Activated naive CD8-positive, alpha-beta T cell treated with anti-CD3 and anti-CD28 coated beads, Interleukin-2, amount 10 ng/mL, durations not matched to agents 7 days and 5 days (primary cell): ENCODE data around the gene TUBA3D. TPM values are rescaled to one million over a fixed set of nuclear protein-coding genes. Genes with fewer than 3 reads are reported as not detected.
A peak's percentile ranks its signal among the peaks of the same experiment; 100 is the strongest.
"Not testable (repeated sequence)": the region's sequence is repeated elsewhere in the genome, so short reads cannot be mapped to it uniquely, and the experiment has no call there.

ENCODE experiments used
- ATAC-seq: fragments of 150-1000 bp; cut with Tn5 transposase; one replicate; pipeline ENCODE4 v1.10.0; 2021; ENCODE audit warnings: low read depth, moderate library complexity
- POLR2A ChIA-PET: fragments of 350-600 bp; sonication (Branson Sonifier 250); formaldehyde crosslinking; loops from one replicate; lab custom pipeline; 2021; ENCODE audit warnings: antibody characterized with exemption; lab: Charles Lee
- DNase-seq: peaks from one replicate; pipeline ENCODE4 v3.0.0; 2021
- H3K27ac Mint-ChIP-seq: one replicate; pipeline ENCODE4 v1.8.0; 2022; ENCODE audit warnings: mild to moderate bottlenecking, mixed read lengths
- H3K27me3 Mint-ChIP-seq: one replicate; pipeline ENCODE4 v1.8.0; 2022; ENCODE audit warnings: mild to moderate bottlenecking, moderate library complexity, mixed read lengths
- H3K36me3 Mint-ChIP-seq: one replicate; pipeline ENCODE4 v1.8.0; 2021; ENCODE audit warnings: mild to moderate bottlenecking, mixed read lengths
- H3K4me1 Mint-ChIP-seq: one replicate; pipeline ENCODE4 v1.8.0; 2021; ENCODE audit warnings: mixed read lengths
- H3K4me3 Mint-ChIP-seq: one replicate; pipeline ENCODE4 v1.8.0; 2022; ENCODE audit warnings: mild to moderate bottlenecking, moderate library complexity, mixed read lengths
- H3K9me3 Mint-ChIP-seq: one replicate; pipeline ENCODE4 v1.8.0; 2021; ENCODE audit warnings: mixed read lengths
- total RNA-seq, 2 experiments: library from RNA; stranded (reverse); gene quantifications; one replicate each; pipeline ENCODE4 v1.2.3, GENCODE V29; 2021

The TUBA3D gene
- total RNA-seq, 2 experiments from 2014 or later, result not detected

DNA sequence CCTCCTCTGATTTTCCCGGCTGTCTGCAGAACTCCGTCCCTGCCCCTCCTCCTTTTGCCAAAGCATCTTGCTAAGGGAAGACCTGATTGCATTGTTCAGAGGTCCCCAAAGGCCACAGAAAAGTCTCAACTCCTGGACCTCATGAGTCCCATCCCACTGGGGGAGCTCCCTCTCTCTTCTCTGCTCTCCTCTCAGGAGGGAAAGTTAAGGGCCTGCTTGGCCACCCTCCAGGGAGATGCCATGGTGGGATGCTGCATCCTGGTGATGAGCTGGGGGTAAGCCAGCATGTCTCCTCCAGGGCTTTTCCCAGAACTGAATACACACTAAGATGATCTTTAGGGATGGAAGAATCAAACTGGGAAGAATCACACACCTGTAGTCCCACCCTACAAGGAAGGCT lies 2.7 kb upstream of the TUBA3D start:
- H3K9me3 Mint-ChIP-seq, POLR2A ChIA-PET, H3K4me1 Mint-ChIP-seq, H3K4me3 Mint-ChIP-seq, H3K27ac Mint-ChIP-seq, DNase-seq, H3K36me3 Mint-ChIP-seq, H3K27me3 Mint-ChIP-seq, ATAC-seq: not testable (repeated sequence)

DNA sequence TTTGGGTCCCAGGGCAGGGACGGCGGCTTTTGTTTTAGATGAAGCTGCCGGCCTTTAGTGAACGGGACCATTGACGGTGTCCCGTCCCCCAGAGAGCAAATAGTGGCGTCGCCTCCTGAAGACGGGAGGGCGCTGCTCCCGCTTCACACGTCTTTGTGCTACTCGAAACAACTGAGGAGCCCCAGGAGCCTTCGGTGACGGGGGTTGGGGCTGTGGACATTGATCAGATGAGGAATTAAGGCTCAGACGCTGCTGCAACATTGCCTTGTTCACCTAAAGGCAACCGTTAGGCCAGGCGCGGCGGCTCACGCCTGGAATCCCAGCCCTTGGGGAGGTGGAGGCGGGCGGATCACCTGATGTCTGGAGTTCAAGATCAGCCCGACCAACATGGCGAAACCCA lies 444 bp downstream of the TUBA3D start:
- H3K4me3 Mint-ChIP-seq, POLR2A ChIA-PET, H3K27me3 Mint-ChIP-seq, H3K36me3 Mint-ChIP-seq, DNase-seq, H3K4me1 Mint-ChIP-seq, H3K27ac Mint-ChIP-seq, ATAC-seq, H3K9me3 Mint-ChIP-seq: not testable (repeated sequence)

DNA sequence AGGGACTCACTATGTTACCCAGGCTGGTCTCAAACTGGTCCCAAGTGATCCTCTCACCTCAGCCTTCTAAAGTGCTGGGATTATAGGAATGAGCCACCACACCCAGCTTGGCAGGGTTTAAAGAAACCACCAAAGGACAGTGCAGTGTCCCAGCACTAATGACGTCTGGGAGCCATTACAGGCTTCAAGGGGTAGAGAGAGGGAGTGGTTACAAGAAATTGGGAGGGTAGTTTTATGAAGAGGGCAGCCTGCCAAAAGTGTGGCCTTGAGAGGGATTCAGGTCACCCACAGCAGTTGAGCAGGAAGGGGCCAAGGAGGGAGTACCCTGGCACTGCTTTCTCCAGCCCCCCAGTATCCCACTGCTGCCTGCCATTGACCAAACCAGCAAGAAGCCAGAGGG lies 1.3 kb downstream of the TUBA3D start:
- ATAC-seq, H3K9me3 Mint-ChIP-seq, POLR2A ChIA-PET: not testable (repeated sequence)

DNA sequence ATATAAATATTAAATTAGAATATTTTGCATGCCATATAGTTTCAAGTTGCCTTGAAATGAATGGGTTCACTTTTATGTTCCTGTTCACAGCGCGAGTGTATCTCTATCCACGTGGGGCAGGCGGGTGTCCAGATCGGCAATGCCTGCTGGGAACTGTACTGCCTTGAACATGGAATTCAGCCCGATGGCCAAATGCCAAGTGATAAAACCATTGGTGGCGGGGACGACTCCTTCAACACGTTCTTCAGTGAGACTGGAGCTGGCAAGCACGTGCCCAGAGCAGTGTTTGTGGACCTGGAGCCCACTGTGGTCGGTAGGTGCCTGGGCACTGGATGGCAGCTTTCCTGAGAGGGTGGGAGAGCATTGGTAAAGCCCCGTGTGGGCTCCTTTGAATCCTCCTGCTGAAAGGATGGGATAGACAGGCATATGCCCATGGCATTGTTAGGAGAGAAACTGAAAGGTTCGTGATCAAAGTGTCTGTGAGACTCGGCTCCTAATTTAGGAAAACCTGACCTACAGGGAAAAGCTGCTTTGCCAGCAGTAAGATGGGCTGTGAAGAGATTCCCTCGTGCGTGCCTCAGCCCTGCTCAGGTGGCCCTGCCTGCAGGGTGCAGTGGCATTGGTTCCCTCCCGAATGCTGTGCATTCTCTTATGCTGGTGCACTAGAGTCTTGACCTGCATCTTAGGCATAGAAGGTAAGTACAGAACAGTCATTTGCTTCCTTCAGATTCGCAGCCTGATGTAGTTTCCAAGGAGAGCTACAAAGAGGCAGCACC lies 2.3 kb downstream of the TUBA3D start:
- POLR2A ChIA-PET, H3K4me1 Mint-ChIP-seq, H3K9me3 Mint-ChIP-seq, ATAC-seq, DNase-seq, H3K27ac Mint-ChIP-seq, H3K27me3 Mint-ChIP-seq, H3K4me3 Mint-ChIP-seq: not testable (repeated sequence)
- H3K36me3 Mint-ChIP-seq, result peaks cover 13% of the 10 kb centered on the region

More for the DNA sequence above, 1.3 kb downstream of the TUBA3D start:
- H3K4me1 Mint-ChIP-seq, H3K4me3 Mint-ChIP-seq, H3K27me3 Mint-ChIP-seq, DNase-seq, H3K27ac Mint-ChIP-seq: not testable (repeated sequence)
- H3K36me3 Mint-ChIP-seq, result peaks cover 11% of the 10 kb centered on the region

DNA sequence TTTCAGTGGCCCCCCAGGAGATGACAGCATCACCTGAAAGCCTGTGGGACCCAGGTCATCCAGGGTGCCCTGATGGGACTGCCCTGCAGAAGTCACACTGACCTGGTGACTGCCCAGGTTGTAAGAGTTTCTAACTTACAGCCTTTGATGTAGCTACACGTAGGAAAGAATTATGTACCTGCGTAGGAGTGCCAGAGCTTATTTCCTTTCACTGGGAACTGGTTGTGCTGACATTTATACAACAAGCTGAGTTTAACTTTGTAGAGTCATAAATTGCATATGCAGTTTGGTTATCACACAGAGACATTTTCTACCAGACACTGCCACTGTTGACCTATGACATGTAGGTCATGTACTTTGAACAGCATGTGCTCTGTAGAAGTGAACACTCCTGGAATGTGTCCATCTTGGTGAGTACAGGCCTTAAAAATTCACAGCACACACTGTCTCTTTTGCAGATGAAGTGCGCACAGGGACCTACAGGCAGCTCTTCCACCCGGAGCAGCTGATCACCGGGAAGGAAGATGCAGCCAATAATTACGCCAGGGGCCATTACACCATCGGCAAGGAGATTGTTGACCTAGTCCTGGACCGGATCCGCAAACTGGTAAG lies 3.0 kb downstream of the TUBA3D start:
- POLR2A ChIA-PET, ATAC-seq, H3K4me1 Mint-ChIP-seq, DNase-seq, H3K27me3 Mint-ChIP-seq, H3K9me3 Mint-ChIP-seq, H3K27ac Mint-ChIP-seq, H3K4me3 Mint-ChIP-seq: not testable (repeated sequence)
- H3K36me3 Mint-ChIP-seq, result peaks cover 13% of the 10 kb centered on the region

DNA sequence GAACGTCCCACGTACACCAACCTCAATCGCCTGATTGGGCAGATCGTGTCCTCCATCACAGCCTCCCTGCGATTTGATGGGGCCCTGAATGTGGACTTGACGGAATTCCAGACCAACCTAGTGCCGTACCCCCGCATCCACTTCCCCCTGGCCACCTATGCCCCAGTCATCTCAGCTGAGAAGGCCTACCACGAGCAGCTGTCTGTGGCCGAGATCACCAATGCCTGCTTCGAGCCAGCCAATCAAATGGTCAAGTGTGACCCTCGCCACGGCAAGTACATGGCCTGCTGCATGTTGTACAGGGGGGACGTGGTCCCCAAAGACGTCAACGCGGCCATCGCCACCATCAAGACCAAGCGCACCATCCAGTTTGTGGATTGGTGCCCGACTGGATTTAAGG lies 4.4 kb downstream of the TUBA3D start:
- peaks cover 13% of the 10 kb centered on the region for H3K36me3 Mint-ChIP-seq
- DNase-seq, H3K4me3 Mint-ChIP-seq, H3K27me3 Mint-ChIP-seq, H3K9me3 Mint-ChIP-seq, ATAC-seq, H3K27ac Mint-ChIP-seq, POLR2A ChIA-PET, H3K4me1 Mint-ChIP-seq: not testable (repeated sequence)

DNA sequence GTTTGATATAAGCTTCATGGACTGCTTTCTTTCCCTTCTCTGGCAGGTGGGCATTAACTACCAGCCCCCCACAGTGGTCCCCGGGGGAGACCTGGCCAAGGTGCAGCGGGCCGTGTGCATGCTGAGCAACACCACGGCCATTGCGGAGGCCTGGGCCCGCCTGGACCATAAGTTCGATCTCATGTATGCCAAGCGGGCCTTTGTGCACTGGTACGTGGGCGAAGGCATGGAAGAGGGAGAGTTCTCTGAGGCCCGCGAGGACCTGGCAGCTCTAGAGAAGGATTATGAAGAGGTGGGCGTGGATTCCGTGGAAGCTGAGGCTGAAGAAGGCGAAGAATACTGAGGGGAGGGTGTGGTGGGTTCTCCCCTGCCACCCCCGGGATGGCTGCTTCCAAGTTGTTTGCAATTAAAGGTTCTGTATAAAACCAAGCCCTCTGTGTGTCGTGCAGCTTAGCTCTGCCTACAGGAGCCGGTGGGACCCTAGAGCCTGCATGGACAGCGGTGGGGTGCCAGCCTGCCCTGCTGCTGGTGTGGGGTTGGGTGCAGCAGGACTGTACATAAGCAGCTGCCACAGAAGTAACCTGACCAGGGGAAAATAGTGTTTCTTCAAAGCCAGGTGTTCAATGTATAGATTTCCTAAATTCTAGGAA lies 6.7 kb downstream of the TUBA3D start:
- POLR2A ChIA-PET, result not testable (repeated sequence)

DNA sequence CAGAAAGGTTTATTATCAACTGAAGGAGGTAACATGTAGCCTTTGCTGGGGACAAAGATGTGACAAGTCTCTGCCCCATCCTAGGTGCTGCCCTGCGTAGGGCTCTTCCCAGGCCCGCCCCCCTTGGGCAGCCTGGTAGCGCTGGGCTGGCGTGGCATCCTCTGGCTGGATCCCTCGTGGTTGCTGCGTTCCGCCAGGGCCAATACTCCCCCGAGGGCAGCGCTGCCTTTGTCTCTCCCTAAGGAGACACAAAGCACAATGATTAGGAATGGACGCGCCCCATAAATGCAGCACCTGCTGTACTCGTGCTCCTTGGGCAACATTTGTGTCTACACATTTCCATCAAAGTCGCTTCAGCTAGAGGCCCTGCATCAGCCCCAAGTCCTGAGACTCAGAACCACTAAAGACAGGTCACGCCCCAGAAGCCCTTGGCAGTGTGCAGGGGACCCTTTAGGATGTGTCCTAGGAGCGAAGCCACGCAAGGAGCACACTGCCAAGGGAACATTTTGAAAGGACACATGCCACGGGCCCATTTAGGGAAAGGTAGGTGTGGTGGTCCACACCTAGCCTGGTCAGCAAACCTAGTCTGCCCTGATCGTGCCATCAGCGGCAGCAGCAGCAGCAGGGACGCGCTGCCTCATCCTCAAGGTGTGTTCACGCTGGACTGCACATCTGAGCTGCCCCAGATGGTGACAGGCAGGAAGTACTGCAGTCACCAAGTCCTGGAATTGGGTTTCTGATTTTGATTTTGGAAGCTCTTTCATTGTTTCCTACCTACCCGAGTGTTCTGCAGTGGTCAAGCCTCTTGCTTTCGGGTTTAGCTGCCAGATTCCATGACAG lies 8.3 kb downstream of the TUBA3D start:
- Mint-ChIP-seq H3K4me1 (peaks cover 20% of the 10 kb centered on the region), H3K36me3 (peaks cover 10% of the 10 kb centered on the region)
- ATAC-seq, H3K27ac Mint-ChIP-seq, H3K9me3 Mint-ChIP-seq, H3K4me3 Mint-ChIP-seq, H3K27me3 Mint-ChIP-seq, DNase-seq: not testable (repeated sequence)
- POLR2A ChIA-PET, result interaction anchor here (0.7 kb wide), 1 partner anchor 8 kb away, joined by 3 read pairs; no protein-coding TSS in a partner anchor

More for the DNA sequence above, 6.7 kb downstream of the TUBA3D start:
- H3K27me3 Mint-ChIP-seq, H3K4me1 Mint-ChIP-seq, H3K36me3 Mint-ChIP-seq, DNase-seq, H3K9me3 Mint-ChIP-seq, H3K27ac Mint-ChIP-seq, ATAC-seq, H3K4me3 Mint-ChIP-seq: not testable (repeated sequence)

DNA sequence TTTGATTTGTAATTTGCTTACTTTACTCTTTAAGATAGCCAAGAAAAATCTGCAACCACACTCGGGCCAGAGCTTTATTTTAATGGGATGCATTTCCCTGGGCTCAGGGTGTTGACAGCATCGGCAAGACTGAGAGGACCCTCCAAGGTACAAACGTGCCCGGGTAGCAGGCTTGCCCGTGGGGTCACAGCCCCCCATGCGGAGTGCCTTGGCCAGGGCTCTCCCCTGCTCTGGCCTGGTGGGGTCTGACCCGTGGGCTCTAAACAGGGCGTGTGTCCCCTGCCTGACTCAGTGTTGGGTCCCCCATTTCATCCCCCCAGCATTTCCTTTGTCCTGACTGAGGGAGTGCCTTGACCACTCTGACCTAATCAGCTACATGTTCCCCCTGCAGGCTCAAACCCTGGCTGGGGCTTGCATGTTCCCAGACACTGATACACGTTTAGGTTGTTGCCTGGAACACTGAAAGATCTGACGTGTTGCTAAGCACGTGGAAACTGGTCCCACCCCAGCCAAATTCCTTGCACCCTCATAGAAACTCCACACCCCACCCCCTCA lies 9.1 kb downstream of the TUBA3D start:
- peaks cover 24% of the 10 kb centered on the region for H3K4me1 Mint-ChIP-seq
- ATAC-seq, H3K27ac Mint-ChIP-seq, DNase-seq, H3K4me3 Mint-ChIP-seq, H3K27me3 Mint-ChIP-seq, H3K36me3 Mint-ChIP-seq, POLR2A ChIA-PET, H3K9me3 Mint-ChIP-seq: not testable (repeated sequence)

DNA sequence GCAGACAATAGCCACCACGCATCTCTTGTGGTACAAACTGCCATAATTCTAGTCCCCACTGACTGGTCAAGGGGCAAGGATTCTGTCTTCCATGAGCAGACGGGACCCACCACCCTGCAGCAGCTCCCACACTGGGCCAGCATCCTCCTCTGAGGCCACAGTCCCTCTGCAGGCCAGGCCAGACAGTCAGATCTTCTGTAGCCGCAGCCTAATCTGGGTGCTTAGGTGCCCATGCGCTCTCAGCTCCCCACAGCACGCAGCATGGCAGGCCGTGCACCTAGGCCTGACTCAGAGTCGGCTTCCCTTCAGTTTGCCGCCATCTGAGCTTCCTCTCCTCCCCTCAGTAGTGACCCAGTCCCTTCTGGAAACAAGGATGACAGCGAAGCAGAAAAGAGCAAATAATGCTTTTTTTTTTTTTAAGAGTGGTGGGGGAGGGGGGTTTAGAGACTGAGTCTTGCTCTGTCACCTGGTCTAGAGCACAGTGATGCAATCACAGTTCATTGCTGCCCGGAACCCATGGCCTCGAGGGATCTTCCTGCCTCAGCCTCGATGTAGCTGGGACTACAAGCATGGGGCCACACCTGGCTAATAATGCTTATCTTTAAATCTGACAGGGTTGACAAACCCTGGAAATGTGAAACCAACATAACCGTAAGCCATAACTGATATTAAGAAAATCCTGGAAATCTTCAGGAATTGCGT lies 10.4 kb downstream of the TUBA3D start:
- H3K4me3 Mint-ChIP-seq, H3K9me3 Mint-ChIP-seq, H3K27me3 Mint-ChIP-seq, DNase-seq, POLR2A ChIA-PET, ATAC-seq: not testable (repeated sequence)
- H3K27ac Mint-ChIP-seq, result peak overlapping the region; percentile 61
- peaks cover 12% of the 10 kb centered on the region for H3K36me3 Mint-ChIP-seq
- peaks cover 29% of the 10 kb centered on the region for H3K4me1 Mint-ChIP-seq

DNA sequence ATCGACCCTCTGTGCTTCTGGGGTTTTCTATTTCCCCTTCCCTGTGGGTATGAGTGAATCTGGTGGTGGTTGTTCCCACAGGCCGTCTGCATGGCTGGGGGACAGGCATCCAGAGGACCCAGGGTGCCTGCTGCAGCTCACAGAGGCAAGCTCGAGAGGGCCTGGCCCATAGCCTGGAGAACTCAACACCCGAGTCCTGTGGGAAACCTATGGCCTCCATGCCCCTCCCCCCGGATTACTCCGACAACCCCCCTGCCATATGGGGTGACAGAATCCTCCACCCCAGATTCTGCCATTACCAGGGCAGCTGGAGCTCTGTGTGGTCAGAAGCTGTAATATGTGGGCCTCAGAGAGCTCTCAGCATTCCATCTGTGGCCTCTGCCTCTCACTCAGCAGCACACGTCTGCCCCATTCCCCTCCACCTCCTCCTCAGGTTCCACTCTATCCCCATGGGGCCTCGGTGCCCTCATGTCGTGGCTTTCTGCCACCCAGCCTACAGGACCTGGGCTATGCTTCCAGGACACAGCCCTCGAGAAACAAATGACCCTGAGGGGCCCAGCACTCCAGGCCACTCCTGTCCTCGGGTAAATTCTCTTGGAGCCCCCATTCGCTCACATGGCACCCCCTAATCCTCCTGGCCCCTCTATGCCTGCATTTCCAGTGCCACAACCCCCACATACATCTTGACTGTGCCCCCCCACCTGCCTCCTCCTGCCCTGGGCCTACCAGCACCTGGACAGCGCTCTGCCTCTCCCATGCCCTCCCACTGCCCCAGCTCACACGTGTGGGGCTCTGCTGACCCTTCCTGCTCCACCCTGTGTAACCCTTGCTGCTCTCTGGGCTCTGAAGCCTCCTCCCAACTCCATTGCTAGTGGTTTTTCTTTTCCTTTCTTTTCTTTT lies 12.6 kb downstream of the TUBA3D start:
- POLR2A ChIA-PET, result interaction anchor here (0.6 to 1.1 kb wide), 3 partner anchors 433 to 1304 kb away, joined by 3 to 12 read pairs (median 3); no protein-coding TSS in a partner anchor
- peak overlapping the region; percentile 11 for H3K27ac Mint-ChIP-seq
- no peak for ATAC-seq
- H3K9me3 Mint-ChIP-seq, result no peaks in the 10 kb centered on the region
- peak overlapping the region; percentile 40 for H3K4me3 Mint-ChIP-seq
- H3K36me3 Mint-ChIP-seq, result peaks cover 10% of the 10 kb centered on the region
- no peak for DNase-seq
- no peaks in the 10 kb centered on the region for H3K27me3 Mint-ChIP-seq
- H3K4me1 Mint-ChIP-seq, result peaks cover 26% of the 10 kb centered on the region
